DND-41 (cell line): ENCODE data around the gene TRIP13.
"Not testable (repeated sequence)": the region's sequence is repeated elsewhere in the genome, so short reads cannot be mapped to it uniquely, and the experiment has no call there.

ENCODE experiments used
- ATAC-seq: fragments of 200-7000 bp; cut with Tn5 transposase; 3 replicates; pipeline ENCODE4 v1.9.1; 2021; ENCODE audit warnings: low read depth; ENCODE audit not compliant: insufficient read depth
- DNase-seq: peaks from one replicate; pipeline ENCODE4 v3.0.0-alpha.2; 2020
- H2AFZ ChIP-seq: 2 replicates; pipeline ENCODE4 v1.6.0; 2012; ENCODE audit warnings: low read depth, low read length
- H3K27ac ChIP-seq: 2 replicates; pipeline ENCODE4 v1.5.1; 2012; ENCODE audit warnings: low read length, inconsistent platforms
- H3K27me3 ChIP-seq: fragments of 200-600 bp; sonication (generic); 2 replicates; pipeline ENCODE4 v1.6.0; 2012; ENCODE audit warnings: low read length, mild to moderate bottlenecking, inconsistent platforms; ENCODE audit not compliant: insufficient read depth, poor library complexity
- H3K36me3 ChIP-seq: 2 replicates; pipeline ENCODE4 v1.5.1; 2012; ENCODE audit warnings: low read length, inconsistent platforms; ENCODE audit not compliant: insufficient read depth
- H3K4me1 ChIP-seq: 2 replicates; pipeline ENCODE4 v1.5.1; 2012; ENCODE audit warnings: mild to moderate bottlenecking, low read length; ENCODE audit not compliant: insufficient read depth
- H3K4me2 ChIP-seq: 2 replicates; pipeline ENCODE4 v1.6.0; 2012; ENCODE audit warnings: mild to moderate bottlenecking, moderate library complexity, low read length, inconsistent platforms; ENCODE audit not compliant: insufficient read depth
- H3K4me3 ChIP-seq, 2 experiments: fragments of 200-600 bp in 1 of 2; shearing (Covaris generic) in 1 of 2; 2 replicates each; pipeline ENCODE4 v1.5.1; 2012 to 2016; ENCODE audit warnings: inconsistent platforms in 2 of 2, low read length in 2 of 2, mild to moderate bottlenecking in 2 of 2, low read depth in 1 of 2, moderate library complexity in 1 of 2
- H3K79me2 ChIP-seq: 2 replicates; pipeline ENCODE4 v1.6.0; 2012; ENCODE audit warnings: low read length, inconsistent platforms; ENCODE audit not compliant: insufficient read depth
- H3K9ac ChIP-seq: 2 replicates; pipeline ENCODE4 v1.6.0; 2012; ENCODE audit warnings: low read depth, mild to moderate bottlenecking, inconsistent platforms, low read length, moderate library complexity
- H3K9me3 ChIP-seq: 2 replicates; pipeline ENCODE4 v1.5.1; 2012; ENCODE audit warnings: low read length, moderate library complexity, mild to moderate bottlenecking, inconsistent platforms; ENCODE audit not compliant: insufficient read depth, severe bottlenecking
- H4K20me1 ChIP-seq: 2 replicates; pipeline ENCODE4 v1.6.0; 2012; ENCODE audit warnings: low read length; ENCODE audit not compliant: insufficient read depth
- CTCF ChIP-seq: IDR thresholded peaks from 2 replicates; pipeline ENCODE4 v1.5.1; 2012; ENCODE audit warnings: borderline replicate concordance, low read length, moderate library complexity, mild to moderate bottlenecking; ENCODE audit not compliant: poor library complexity, severe bottlenecking; ENCODE audit errors: extremely low read depth
- EZH2 ChIP-seq: IDR thresholded peaks from 3 replicates; pipeline ENCODE4 v1.6.1; 2012; ENCODE audit warnings: borderline replicate concordance, low read depth, mild to moderate bottlenecking, moderate library complexity, low read length, inconsistent platforms; ENCODE audit not compliant: severe bottlenecking

TRIP13 gene

GRCh38 chr5:846602-847091 is 46.0 kb upstream of the TRIP13 start:
- not testable (repeated sequence) for H3K36me3 ChIP-seq, H3K9me3 ChIP-seq, H3K4me2 ChIP-seq, H3K27me3 ChIP-seq, H2AFZ ChIP-seq, DNase-seq, H3K4me3 ChIP-seq, H3K4me1 ChIP-seq, H4K20me1 ChIP-seq, H3K79me2 ChIP-seq, ATAC-seq, H3K9ac ChIP-seq, H3K27ac ChIP-seq

- H3K9ac ChIP-seq, H3K4me3 ChIP-seq, H3K79me2 ChIP-seq, H3K27ac ChIP-seq, H3K9me3 ChIP-seq, DNase-seq, ATAC-seq, H2AFZ ChIP-seq, H3K27me3 ChIP-seq, H3K4me2 ChIP-seq, H3K4me1 ChIP-seq, H4K20me1 ChIP-seq, H3K36me3 ChIP-seq: not testable (repeated sequence)
Measured at GRCh38 chr5:847212-847611, 45.5 kb upstream of the TRIP13 start.

- DNase-seq, H3K9me3 ChIP-seq, H3K27me3 ChIP-seq, H3K4me2 ChIP-seq, H4K20me1 ChIP-seq, H3K36me3 ChIP-seq, ATAC-seq, H3K4me3 ChIP-seq, H2AFZ ChIP-seq, H3K9ac ChIP-seq, H3K79me2 ChIP-seq, H3K27ac ChIP-seq, H3K4me1 ChIP-seq: not testable (repeated sequence)
Measured at GRCh38 chr5:847736-848135, 44.9 kb upstream of the TRIP13 start.

GRCh38 chr5:848671-849111 is 44.0 kb upstream of the TRIP13 start:
- no peak for ATAC-seq
- H3K27ac ChIP-seq = no peak overlapping the region
- H3K9ac ChIP-seq = no peak overlapping the region
- no peak overlapping the region for H3K4me2 ChIP-seq
- H2AFZ ChIP-seq = no peak overlapping the region
- no peak for DNase-seq
- no peak overlapping the region for H3K4me3 ChIP-seq
- no peaks in the 10 kb centered on the region for H3K9me3 ChIP-seq
- H3K36me3 ChIP-seq = no peaks in the 10 kb centered on the region
- TF ChIP-seq CTCF (no peak), EZH2 (no peak)
- no peaks in the 10 kb centered on the region for H4K20me1 ChIP-seq
- no peaks in the 10 kb centered on the region for H3K79me2 ChIP-seq
- no peaks in the 10 kb centered on the region for H3K27me3 ChIP-seq
- H3K4me1 ChIP-seq = no peaks in the 10 kb centered on the region

- ATAC-seq (no peak), DNase-seq (no peak)
- no peak for TF ChIP-seq CTCF
- no peak for TF ChIP-seq EZH2
Measured at GRCh38 chr5:849651-850301, 42.9 kb upstream of the TRIP13 start.

More at GRCh38 chr5:849651-850301, 42.9 kb upstream of the TRIP13 start:
- H2AFZ ChIP-seq = no peak overlapping the region
- no peaks in the 10 kb centered on the region for H3K79me2 ChIP-seq
- H3K4me3 ChIP-seq = no peak overlapping the region
- H3K36me3 ChIP-seq = no peaks in the 10 kb centered on the region
- peaks cover 5% of the 10 kb centered on the region; the same call in 1 of the 2 replicates for H4K20me1 ChIP-seq
- H3K4me2 ChIP-seq = no peak overlapping the region
- no peaks in the 10 kb centered on the region for H3K9me3 ChIP-seq
- no peak overlapping the region for H3K27ac ChIP-seq
- no peaks in the 10 kb centered on the region for H3K27me3 ChIP-seq
- H3K9ac ChIP-seq = no peak overlapping the region
- no peaks in the 10 kb centered on the region for H3K4me1 ChIP-seq
